PFSK-1 (cell line): ENCODE results near the gene SIX4.

Experiments
- POLR2AphosphoS5 ChIP-seq: IDR thresholded peaks from 2 replicates; pipeline ENCODE4 v1.6.1; 2012; ENCODE audit warnings: low read depth, mild to moderate bottlenecking, control low read depth, low read length, moderate library complexity
- REST ChIP-seq, 2 experiments: IDR thresholded peaks; 2 replicates each; pipeline versions ENCODE4 v1.6.1 to v1.8.0; 2011 to 2012; ENCODE audit warnings: low read depth in 2 of 2, low read length in 2 of 2, control low read depth in 1 of 2, inconsistent platforms in 1 of 2, mild to moderate bottlenecking in 1 of 2, moderate library complexity in 1 of 2; ENCODE audit not compliant: insufficient read depth in 1 of 2
- TAF1 ChIP-seq: IDR thresholded peaks from 2 replicates; pipeline ENCODE4 v1.6.1; 2012; ENCODE audit warnings: low read length, control low read depth, borderline replicate concordance; ENCODE audit not compliant: insufficient read depth

- TF ChIP-seq POLR2AphosphoS5 (no peak), REST (IDR thresholded peaks at IDR 0.05; ENCODE audit: insufficient read depth in 1 of 2, low read depth in 2 of 2, low read length in 2 of 2) (no peak), TAF1 (no peak)
Measured at GRCh38 chr14:60662982-60663381, 61.2 kb downstream of the SIX4 start.
